Stomach (tissue), 4 donors: ENCODE results near the gene ABCB1.

Experiments
- CTCF ChIP-seq, 7 experiments: fragments of 450-650 bp in 4 of 7; fragments of 200-600 bp in 3 of 7; sonication (generic) in 3 of 7; IDR thresholded peaks; one replicate each; pipeline ENCODE4 v1.5.1; 2016 to 2019; ENCODE audit warnings: antibody characterized with exemption in 7 of 7, control low read depth in 2 of 7, mild to moderate bottlenecking in 1 of 7
- POLR2AphosphoS5 ChIP-seq, 3 donors: sonication (generic); formaldehyde crosslinking; IDR thresholded peaks; one replicate each; pipeline ENCODE4 v1.6.1; 2016; ENCODE audit warnings: antibody characterized with exemption in 3 of 3

- TF ChIP-seq POLR2AphosphoS5 (IDR thresholded peaks at IDR 0.05) (no peak), CTCF (IDR thresholded peaks at IDR 0.05) (no peak)
Measured at GRCh38 chr7:87512906-87513305, 87.8 kb downstream of the ABCB1 start.
